GM23338 (cell line): Measurements from ENCODE around the gene MKRN1. TPM values are rescaled to one million over a fixed set of nuclear protein-coding genes. Genes with fewer than 3 reads are reported as not detected.

Experiments
- ATAC-seq: fragments of 200-7000 bp; cut with Tn5 transposase; 3 replicates; pipeline ENCODE4 v1.9.1; 2020
- DNase-seq: peaks from one replicate; pipeline ENCODE4 v3.0.0-alpha.2; 2015; ENCODE audit warnings: low spot score
- H2AFZ ChIP-seq: fragments of 200-600 bp; sonication (generic); 2 replicates; pipeline ENCODE4 v1.8.0; 2016; ENCODE audit warnings: antibody characterized with exemption, mild to moderate bottlenecking, moderate library complexity
- H3F3A ChIP-seq: fragments of 200-600 bp; sonication (generic); replicated peaks from 2 replicates; pipeline ENCODE4 v1.8.0; 2017; ENCODE audit warnings: antibody characterized with exemption, mixed run types, low read depth
- H3K27ac ChIP-seq: fragments of 200-600 bp; sonication (generic); 2 replicates; pipeline ENCODE4 v1.6.1; 2016; ENCODE audit warnings: low read depth
- H3K27me3 ChIP-seq: fragments of 200-600 bp; sonication (generic); 2 replicates; pipeline ENCODE4 v1.8.0; 2016; ENCODE audit warnings: mild to moderate bottlenecking, mixed run types, moderate library complexity; ENCODE audit not compliant: insufficient read depth
- H3K36me3 ChIP-seq: fragments of 200-600 bp; sonication (generic); 2 replicates; pipeline ENCODE4 v1.8.0; 2016; ENCODE audit warnings: mild to moderate bottlenecking; ENCODE audit not compliant: insufficient read depth
- H3K4me1 ChIP-seq: fragments of 200-600 bp; sonication (generic); 2 replicates; pipeline ENCODE4 v1.8.0; 2016; ENCODE audit warnings: mild to moderate bottlenecking, moderate library complexity; ENCODE audit not compliant: insufficient read depth
- H3K4me2 ChIP-seq: fragments of 200-600 bp; sonication (generic); 2 replicates; pipeline ENCODE4 v1.7.1; 2017; ENCODE audit warnings: mixed run types
- H3K4me3 ChIP-seq: fragments of 200-600 bp; sonication (generic); 2 replicates; pipeline ENCODE4 v1.6.1; 2016; ENCODE audit warnings: mixed run types
- H3K79me2 ChIP-seq: fragments of 200-600 bp; sonication (generic); replicated peaks from 2 replicates; pipeline ENCODE4 v1.8.0; 2017; ENCODE audit warnings: mild to moderate bottlenecking; ENCODE audit not compliant: insufficient read depth
- H3K9me2 ChIP-seq: fragments of 200-600 bp; sonication (generic); 2 replicates; pipeline ENCODE4 v1.8.0; 2017; ENCODE audit not compliant: insufficient read depth
- H4K20me1 ChIP-seq: fragments of 200-600 bp; sonication (generic); replicated peaks from 2 replicates; pipeline ENCODE4 v1.8.0; 2017; ENCODE audit warnings: mild to moderate bottlenecking; ENCODE audit not compliant: insufficient read depth
- H3K27ac Mint-ChIP-seq: 2 replicates; pipeline ENCODE4 v1.8.0; 2020; ENCODE audit warnings: inconsistent platforms, mild to moderate bottlenecking, moderate library complexity, mixed read lengths
- H3K27me3 Mint-ChIP-seq: 3 replicates; pipeline ENCODE4 v1.8.0; 2022; ENCODE audit warnings: low read depth, mild to moderate bottlenecking, moderate library complexity, mixed read lengths, inconsistent platforms; ENCODE audit not compliant: insufficient read depth, poor library complexity
- H3K36me3 Mint-ChIP-seq: 3 replicates; pipeline ENCODE4 v1.8.0; 2021; ENCODE audit warnings: low read depth, mild to moderate bottlenecking, inconsistent platforms, moderate library complexity, mixed read lengths
- H3K4me1 Mint-ChIP-seq: 3 replicates; pipeline ENCODE4 v1.8.0; 2020; ENCODE audit warnings: mild to moderate bottlenecking, inconsistent platforms, mixed read lengths
- H3K4me3 Mint-ChIP-seq: 3 replicates; pipeline ENCODE4 v1.8.0; 2021; ENCODE audit warnings: moderate library complexity, mild to moderate bottlenecking, inconsistent platforms, mixed read lengths
- H3K9me3 Mint-ChIP-seq: 3 replicates; pipeline ENCODE4 v1.8.0; 2020; ENCODE audit warnings: moderate library complexity, mild to moderate bottlenecking, inconsistent platforms, mixed read lengths
- CREB1 ChIP-seq: fragments of 250-450 bp; sonication (Bioruptor Pico); IDR thresholded peaks from 2 replicates; pipeline ENCODE4 v1.5.0; 2020; ENCODE audit warnings: low read depth, mild to moderate bottlenecking, moderate library complexity
- EZH2 ChIP-seq: fragments of 200-600 bp; sonication (generic); IDR thresholded peaks from one replicate; pipeline ENCODE4 v1.8.0; 2017; ENCODE audit warnings: antibody characterized with exemption, mild to moderate bottlenecking, low read depth; ENCODE audit not compliant: unreplicated experiment
- EZH2phosphoT487 ChIP-seq: fragments of 200-600 bp; sonication (generic); IDR thresholded peaks from one replicate; pipeline ENCODE4 v1.8.1; 2018; ENCODE audit warnings: antibody characterized with exemption; ENCODE audit not compliant: unreplicated experiment
- JUNB ChIP-seq: IDR thresholded peaks from one replicate; pipeline ENCODE4 v1.6.1; 2016; ENCODE audit warnings: antibody characterized with exemption; ENCODE audit not compliant: unreplicated experiment
- NANOG ChIP-seq: IDR thresholded peaks from 2 replicates; pipeline ENCODE4 v1.6.1; 2016; ENCODE audit warnings: antibody characterized with exemption, borderline replicate concordance
- STAT1 ChIP-seq: IDR thresholded peaks from one replicate; pipeline ENCODE4 v1.6.1; 2016; ENCODE audit warnings: antibody characterized with exemption; ENCODE audit not compliant: unreplicated experiment
- ZNF331 ChIP-seq: fragments of 250-450 bp; sonication (Bioruptor Pico); IDR thresholded peaks from 2 replicates; pipeline ENCODE4 v1.5.0; 2020; ENCODE audit warnings: low read depth, mild to moderate bottlenecking, moderate library complexity
- polyA plus RNA-seq: library from polyadenylated mRNA; unstranded; fragments of >200 nt; fragmentation: Nextera tagmentation; extraction: Ambion mirVana; gene quantifications from 2 replicates; pipeline ENCODE4 v1.2.1, GENCODE V29; 2016
- total RNA-seq: library from RNA; depleted of rRNA; stranded (reverse); fragments of >200 nt; shearing (Covaris generic); gene quantifications from 2 replicates; pipeline ENCODE4 v1.2.3, GENCODE V29; 2014
- TF ChIP-seq, protein P1 (sequence below): IDR thresholded peaks from 2 replicates; pipeline ENCODE4 v1.6.1; 2016; ENCODE audit warnings: antibody characterized with exemption
- TF ChIP-seq, protein P2 (sequence below): fragments of 250-450 bp; sonication (Bioruptor Pico); IDR thresholded peaks from 2 replicates; pipeline ENCODE4 v1.5.0; 2020; ENCODE audit warnings: mild to moderate bottlenecking, moderate library complexity

The MKRN1 gene
- total and polyA plus RNA-seq, 2 experiments from 2014 or later = 65.0 to 86.8 TPM

DNA sequence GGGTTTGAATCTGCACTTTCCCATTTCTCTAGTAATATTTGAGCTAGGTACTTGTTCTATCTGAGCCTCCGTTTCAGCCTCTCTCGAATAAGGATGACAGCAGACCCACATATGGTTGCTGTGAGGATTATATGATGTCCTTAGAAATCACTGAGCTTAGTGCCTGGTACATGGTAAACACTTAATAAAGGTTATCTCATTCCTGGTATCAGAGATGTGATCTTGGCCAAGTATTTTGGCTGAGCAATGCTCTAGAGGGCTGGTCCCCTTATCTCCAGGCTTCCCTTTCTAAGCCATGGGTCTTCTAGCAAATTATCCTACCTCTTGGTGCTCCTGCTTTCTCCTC is 407 bp upstream of the MKRN1 start:
- Histone ChIP-seq H3K4me1 (peaks cover 28% of the 10 kb centered on the region), H3K9me2 (no peaks in the 10 kb centered on the region), H3K27ac (peak overlapping the region; percentile 98), H3F3A (peaks cover 7% of the 10 kb centered on the region), H3K4me2 (peak overlapping the region; percentile 85), H3K4me3 (peak overlapping the region; percentile 95), H2AFZ (peak overlapping the region; percentile 86; the same call in 1 of the 2 replicates), H3K36me3 (no peaks in the 10 kb centered on the region), H3K27me3 (no peaks in the 10 kb centered on the region), H3K79me2 (peaks cover 40% of the 10 kb centered on the region), H4K20me1 (no peaks in the 10 kb centered on the region)
- Mint-ChIP-seq H3K27me3 (peaks cover 11% of the 10 kb centered on the region), H3K4me3 (peak overlapping the region; percentile 100), H3K27ac (peak overlapping the region; percentile 74), H3K36me3 (peaks cover 6% of the 10 kb centered on the region; the same call in 1 of the 3 replicates), H3K4me1 (peaks cover 40% of the 10 kb centered on the region), H3K9me3 (no peaks in the 10 kb centered on the region; the same call in 2 of the 3 replicates)
- TF ChIP-seq, protein P1, sequence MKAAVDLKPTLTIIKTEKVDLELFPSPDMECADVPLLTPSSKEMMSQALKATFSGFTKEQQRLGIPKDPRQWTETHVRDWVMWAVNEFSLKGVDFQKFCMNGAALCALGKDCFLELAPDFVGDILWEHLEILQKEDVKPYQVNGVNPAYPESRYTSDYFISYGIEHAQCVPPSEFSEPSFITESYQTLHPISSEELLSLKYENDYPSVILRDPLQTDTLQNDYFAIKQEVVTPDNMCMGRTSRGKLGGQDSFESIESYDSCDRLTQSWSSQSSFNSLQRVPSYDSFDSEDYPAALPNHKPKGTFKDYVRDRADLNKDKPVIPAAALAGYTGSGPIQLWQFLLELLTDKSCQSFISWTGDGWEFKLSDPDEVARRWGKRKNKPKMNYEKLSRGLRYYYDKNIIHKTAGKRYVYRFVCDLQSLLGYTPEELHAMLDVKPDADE = no peak
- TF ChIP-seq EZH2phosphoT487 = no peak
- no peak for ATAC-seq
- no peak for DNase-seq

DNA sequence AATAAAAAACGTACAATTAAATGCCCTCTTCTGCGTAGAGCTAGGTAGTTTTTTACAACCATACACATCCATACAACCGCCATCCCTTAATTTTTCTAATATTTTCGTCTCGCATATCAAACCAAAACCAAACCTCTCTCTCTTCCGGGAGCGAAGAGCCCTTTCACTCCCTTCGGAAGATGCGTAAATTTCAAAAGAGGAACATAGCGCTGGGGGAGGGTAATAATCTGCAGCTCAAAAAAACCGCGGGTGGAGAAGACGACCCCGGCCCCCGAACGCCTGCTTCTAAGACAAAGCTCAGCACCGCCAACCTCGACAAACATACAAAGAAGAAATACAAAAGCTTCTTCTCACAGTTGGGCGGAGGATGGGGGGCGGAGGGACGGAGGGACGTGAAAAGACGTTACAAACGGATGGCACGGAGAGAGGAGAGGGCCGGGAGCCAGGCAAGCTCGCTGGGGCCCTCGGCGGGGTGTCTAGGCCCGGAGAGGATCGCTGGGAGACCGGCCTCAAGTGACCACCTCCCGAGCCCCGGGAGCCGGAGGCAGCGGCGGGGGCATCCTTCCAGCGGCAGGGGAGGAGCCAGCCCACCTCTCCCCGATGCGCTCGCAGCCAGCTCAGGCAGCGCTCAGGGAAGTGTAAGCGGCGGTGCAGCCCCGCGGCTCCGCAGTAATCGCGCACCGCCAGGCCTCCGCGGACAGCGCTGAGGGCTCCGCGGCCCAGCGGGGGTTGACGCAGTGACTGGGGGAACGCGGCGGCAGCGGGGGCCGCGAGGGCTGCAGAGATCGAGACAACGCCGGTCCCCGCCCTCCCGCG is 851 bp downstream of the MKRN1 start:
- peak overlapping the region; percentile 28; the same call in 1 of the 2 replicates for H2AFZ ChIP-seq

More for the DNA sequence above, 851 bp downstream of the MKRN1 start:
- Mint-ChIP-seq H3K36me3 (peaks cover 6% of the 10 kb centered on the region; the same call in 1 of the 3 replicates), H3K4me1 (peaks cover 31% of the 10 kb centered on the region), H3K27me3 (peaks cover 11% of the 10 kb centered on the region), H3K9me3 (no peaks in the 10 kb centered on the region; the same call in 2 of the 3 replicates), H3K27ac (peak overlapping the region; percentile 99), H3K4me3 (peak overlapping the region; percentile 100)
- Histone ChIP-seq H3K27me3 (no peaks in the 10 kb centered on the region), H3K79me2 (peaks cover 53% of the 10 kb centered on the region), H3K4me2 (peak overlapping the region; percentile 85), H3K4me1 (peaks cover 18% of the 10 kb centered on the region), H3K4me3 (peak overlapping the region; percentile 95), H3K27ac (peak overlapping the region; percentile 98), H3F3A (peaks cover 7% of the 10 kb centered on the region), H3K9me2 (no peaks in the 10 kb centered on the region), H4K20me1 (peaks cover 5% of the 10 kb centered on the region; the same call in 1 of the 2 replicates), H3K36me3 (no peaks in the 10 kb centered on the region)
- DNase-seq (peak; percentile 65), ATAC-seq (peak; percentile 60)
- TF ChIP-seq CREB1 (no peak), NANOG (no peak), JUNB (no peak), STAT1 (no peak), EZH2phosphoT487 (no peak), ZNF331 (CRISPR knock-in tag) (no peak), EZH2 (no peak)
- TF ChIP-seq, protein P1 = no peak
- TF ChIP-seq, protein P2, sequence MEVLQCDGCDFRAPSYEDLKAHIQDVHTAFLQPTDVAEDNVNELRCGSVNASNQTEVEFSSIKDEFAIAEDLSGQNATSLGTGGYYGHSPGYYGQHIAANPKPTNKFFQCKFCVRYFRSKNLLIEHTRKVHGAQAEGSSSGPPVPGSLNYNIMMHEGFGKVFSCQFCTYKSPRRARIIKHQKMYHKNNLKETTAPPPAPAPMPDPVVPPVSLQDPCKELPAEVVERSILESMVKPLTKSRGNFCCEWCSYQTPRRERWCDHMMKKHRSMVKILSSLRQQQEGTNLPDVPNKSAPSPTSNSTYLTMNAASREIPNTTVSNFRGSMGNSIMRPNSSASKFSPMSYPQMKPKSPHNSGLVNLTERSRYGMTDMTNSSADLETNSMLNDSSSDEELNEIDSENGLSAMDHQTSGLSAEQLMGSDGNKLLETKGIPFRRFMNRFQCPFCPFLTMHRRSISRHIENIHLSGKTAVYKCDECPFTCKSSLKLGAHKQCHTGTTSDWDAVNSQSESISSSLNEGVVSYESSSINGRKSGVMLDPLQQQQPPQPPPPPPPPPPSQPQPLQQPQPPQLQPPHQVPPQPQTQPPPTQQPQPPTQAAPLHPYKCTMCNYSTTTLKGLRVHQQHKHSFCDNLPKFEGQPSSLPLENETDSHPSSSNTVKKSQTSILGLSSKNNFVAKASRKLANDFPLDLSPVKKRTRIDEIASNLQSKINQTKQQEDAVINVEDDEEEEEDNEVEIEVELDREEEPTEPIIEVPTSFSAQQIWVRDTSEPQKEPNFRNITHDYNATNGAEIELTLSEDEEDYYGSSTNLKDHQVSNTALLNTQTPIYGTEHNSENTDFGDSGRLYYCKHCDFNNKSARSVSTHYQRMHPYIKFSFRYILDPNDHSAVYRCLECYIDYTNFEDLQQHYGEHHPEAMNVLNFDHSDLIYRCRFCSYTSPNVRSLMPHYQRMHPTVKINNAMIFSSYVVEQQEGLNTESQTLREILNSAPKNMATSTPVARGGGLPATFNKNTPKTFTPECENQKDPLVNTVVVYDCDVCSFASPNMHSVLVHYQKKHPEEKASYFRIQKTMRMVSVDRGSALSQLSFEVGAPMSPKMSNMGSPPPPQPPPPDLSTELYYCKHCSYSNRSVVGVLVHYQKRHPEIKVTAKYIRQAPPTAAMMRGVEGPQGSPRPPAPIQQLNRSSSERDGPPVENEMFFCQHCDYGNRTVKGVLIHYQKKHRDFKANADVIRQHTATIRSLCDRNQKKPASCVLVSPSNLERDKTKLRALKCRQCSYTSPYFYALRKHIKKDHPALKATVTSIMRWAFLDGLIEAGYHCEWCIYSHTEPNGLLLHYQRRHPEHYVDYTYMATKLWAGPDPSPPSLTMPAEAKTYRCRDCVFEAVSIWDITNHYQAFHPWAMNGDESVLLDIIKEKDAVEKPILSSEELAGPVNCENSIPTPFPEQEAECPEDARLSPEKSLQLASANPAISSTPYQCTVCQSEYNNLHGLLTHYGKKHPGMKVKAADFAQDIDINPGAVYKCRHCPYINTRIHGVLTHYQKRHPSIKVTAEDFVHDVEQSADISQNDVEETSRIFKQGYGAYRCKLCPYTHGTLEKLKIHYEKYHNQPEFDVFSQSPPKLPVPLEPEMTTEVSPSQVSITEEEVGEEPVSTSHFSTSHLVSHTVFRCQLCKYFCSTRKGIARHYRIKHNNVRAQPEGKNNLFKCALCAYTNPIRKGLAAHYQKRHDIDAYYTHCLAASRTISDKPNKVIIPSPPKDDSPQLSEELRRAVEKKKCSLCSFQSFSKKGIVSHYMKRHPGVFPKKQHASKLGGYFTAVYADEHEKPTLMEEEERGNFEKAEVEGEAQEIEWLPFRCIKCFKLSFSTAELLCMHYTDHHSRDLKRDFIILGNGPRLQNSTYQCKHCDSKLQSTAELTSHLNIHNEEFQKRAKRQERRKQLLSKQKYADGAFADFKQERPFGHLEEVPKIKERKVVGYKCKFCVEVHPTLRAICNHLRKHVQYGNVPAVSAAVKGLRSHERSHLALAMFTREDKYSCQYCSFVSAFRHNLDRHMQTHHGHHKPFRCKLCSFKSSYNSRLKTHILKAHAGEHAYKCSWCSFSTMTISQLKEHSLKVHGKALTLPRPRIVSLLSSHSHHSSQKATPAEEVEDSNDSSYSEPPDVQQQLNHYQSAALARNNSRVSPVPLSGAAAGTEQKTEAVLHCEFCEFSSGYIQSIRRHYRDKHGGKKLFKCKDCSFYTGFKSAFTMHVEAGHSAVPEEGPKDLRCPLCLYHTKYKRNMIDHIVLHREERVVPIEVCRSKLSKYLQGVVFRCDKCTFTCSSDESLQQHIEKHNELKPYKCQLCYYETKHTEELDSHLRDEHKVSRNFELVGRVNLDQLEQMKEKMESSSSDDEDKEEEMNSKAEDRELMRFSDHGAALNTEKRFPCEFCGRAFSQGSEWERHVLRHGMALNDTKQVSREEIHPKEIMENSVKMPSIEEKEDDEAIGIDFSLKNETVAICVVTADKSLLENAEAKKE = no peak
